ENCODE measurements around the gene BAG1. TPM values are rescaled to one million over a fixed set of nuclear protein-coding genes. Genes with fewer than 3 reads are reported as not detected.

The BAG1 gene
- polyA plus RNA-seq, 1 experiment, result 17.7 TPM

- ChIA-PET POLR2A (no interaction called here), CTCF (no interaction called here)
- no peak overlapping the region for H3K4me3 ChIP-seq (ENCODE audit: low read depth, low read length)
- peaks cover 23% of the 10 kb centered on the region for H3K36me3 ChIP-seq (ENCODE audit: control insufficient read depth, insufficient read depth, low read length)
- TF ChIP-seq CTCF (IDR thresholded peaks at IDR 0.05; ENCODE audit: insufficient read depth, low read depth, low read length), result no peak
- no peak for DNase-seq (ENCODE audit: low read depth)
- no peaks in the 10 kb centered on the region for H3K27me3 ChIP-seq (ENCODE audit: control insufficient read depth, insufficient read depth, low read length)
Observed at GRCh38 chr9:33306037-33306436, 41.5 kb upstream of the BAG1 start.

GRCh38 chr9:33304362-33304761 is 39.9 kb upstream of the BAG1 start:
- DNase-seq (ENCODE audit: low read depth), result no peak
- Histone ChIP-seq H3K27me3 (ENCODE audit: control insufficient read depth, insufficient read depth, low read length) (no peaks in the 10 kb centered on the region), H3K4me3 (ENCODE audit: low read depth, low read length) (no peak overlapping the region), H3K36me3 (ENCODE audit: control insufficient read depth, insufficient read depth, low read length) (peaks cover 22% of the 10 kb centered on the region)
- ChIA-PET CTCF (no interaction called here), POLR2A (no interaction called here)
- no peak for TF ChIP-seq CTCF (IDR thresholded peaks at IDR 0.05; ENCODE audit: insufficient read depth, low read depth, low read length)

GRCh38 chr9:33300546-33300945 is 36.0 kb upstream of the BAG1 start:
- H3K27me3 ChIP-seq (ENCODE audit: control insufficient read depth, insufficient read depth, low read length), result no peaks in the 10 kb centered on the region
- ChIA-PET CTCF (interaction anchor here (1.2 kb wide), 1 partner anchor 167 kb away, joined by 3 read pairs; no protein-coding TSS in a partner anchor), POLR2A (no interaction called here)
- H3K36me3 ChIP-seq (ENCODE audit: control insufficient read depth, insufficient read depth, low read length), result peaks cover 13% of the 10 kb centered on the region
- H3K4me3 ChIP-seq (ENCODE audit: low read depth, low read length), result no peak overlapping the region
- no peak for DNase-seq (ENCODE audit: low read depth)
- no peak for TF ChIP-seq CTCF (IDR thresholded peaks at IDR 0.05; ENCODE audit: insufficient read depth, low read depth, low read length)

GRCh38 chr9:33297432-33297831 is 32.9 kb upstream of the BAG1 start:
- CTCF ChIA-PET, result interaction anchor here (1.0 to 1.8 kb wide), 5 partner anchors 10 to 169 kb away, joined by 4 to 7 read pairs (median 5); no protein-coding TSS in a partner anchor
- H3K36me3 ChIP-seq (ENCODE audit: control insufficient read depth, insufficient read depth, low read length), result peaks cover 12% of the 10 kb centered on the region
- H3K27me3 ChIP-seq (ENCODE audit: control insufficient read depth, insufficient read depth, low read length), result no peaks in the 10 kb centered on the region
- DNase-seq (ENCODE audit: low read depth), result no peak
- TF ChIP-seq CTCF (IDR thresholded peaks at IDR 0.05; ENCODE audit: insufficient read depth, low read depth, low read length), result no peak
- POLR2A ChIA-PET, result no interaction called here
- no peak overlapping the region for H3K4me3 ChIP-seq (ENCODE audit: low read depth, low read length)

- H3K36me3 ChIP-seq (ENCODE audit: control insufficient read depth, insufficient read depth, low read length), result peaks cover 10% of the 10 kb centered on the region; the same call in 1 of the 2 replicates
- CTCF ChIA-PET, result interaction anchor here (1.8 kb wide), 1 partner anchor 120 kb away, joined by 7 read pairs; no protein-coding TSS in a partner anchor
- POLR2A ChIA-PET, result no interaction called here
Observed at GRCh38 chr9:33295571-33295970, 31.1 kb upstream of the BAG1 start.

More at GRCh38 chr9:33295571-33295970, 31.1 kb upstream of the BAG1 start:
- no peak for DNase-seq (ENCODE audit: low read depth)
- H3K4me3 ChIP-seq (ENCODE audit: low read depth, low read length), result no peak overlapping the region
- H3K27me3 ChIP-seq (ENCODE audit: control insufficient read depth, insufficient read depth, low read length), result no peaks in the 10 kb centered on the region
- TF ChIP-seq CTCF (IDR thresholded peaks at IDR 0.05; ENCODE audit: insufficient read depth, low read depth, low read length), result no peak

Measured in BJ (cell line).